Dedifferentiated amniotic fluid mesenchymal stem cell (primary cell): Measurements from ENCODE around the gene SLC25A14.
"Not testable (repeated sequence)": the region's sequence is repeated elsewhere in the genome, so short reads cannot be mapped to it uniquely, and the experiment has no call there.

ENCODE experiments used
- DNase-seq: peaks from one replicate; pipeline ENCODE4 v3.0.0-alpha.2; 2016; ENCODE audit errors: extremely low spot score

The SLC25A14 gene, protein sequence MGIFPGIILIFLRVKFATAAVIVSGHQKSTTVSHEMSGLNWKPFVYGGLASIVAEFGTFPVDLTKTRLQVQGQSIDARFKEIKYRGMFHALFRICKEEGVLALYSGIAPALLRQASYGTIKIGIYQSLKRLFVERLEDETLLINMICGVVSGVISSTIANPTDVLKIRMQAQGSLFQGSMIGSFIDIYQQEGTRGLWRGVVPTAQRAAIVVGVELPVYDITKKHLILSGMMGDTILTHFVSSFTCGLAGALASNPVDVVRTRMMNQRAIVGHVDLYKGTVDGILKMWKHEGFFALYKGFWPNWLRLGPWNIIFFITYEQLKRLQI

DNA sequence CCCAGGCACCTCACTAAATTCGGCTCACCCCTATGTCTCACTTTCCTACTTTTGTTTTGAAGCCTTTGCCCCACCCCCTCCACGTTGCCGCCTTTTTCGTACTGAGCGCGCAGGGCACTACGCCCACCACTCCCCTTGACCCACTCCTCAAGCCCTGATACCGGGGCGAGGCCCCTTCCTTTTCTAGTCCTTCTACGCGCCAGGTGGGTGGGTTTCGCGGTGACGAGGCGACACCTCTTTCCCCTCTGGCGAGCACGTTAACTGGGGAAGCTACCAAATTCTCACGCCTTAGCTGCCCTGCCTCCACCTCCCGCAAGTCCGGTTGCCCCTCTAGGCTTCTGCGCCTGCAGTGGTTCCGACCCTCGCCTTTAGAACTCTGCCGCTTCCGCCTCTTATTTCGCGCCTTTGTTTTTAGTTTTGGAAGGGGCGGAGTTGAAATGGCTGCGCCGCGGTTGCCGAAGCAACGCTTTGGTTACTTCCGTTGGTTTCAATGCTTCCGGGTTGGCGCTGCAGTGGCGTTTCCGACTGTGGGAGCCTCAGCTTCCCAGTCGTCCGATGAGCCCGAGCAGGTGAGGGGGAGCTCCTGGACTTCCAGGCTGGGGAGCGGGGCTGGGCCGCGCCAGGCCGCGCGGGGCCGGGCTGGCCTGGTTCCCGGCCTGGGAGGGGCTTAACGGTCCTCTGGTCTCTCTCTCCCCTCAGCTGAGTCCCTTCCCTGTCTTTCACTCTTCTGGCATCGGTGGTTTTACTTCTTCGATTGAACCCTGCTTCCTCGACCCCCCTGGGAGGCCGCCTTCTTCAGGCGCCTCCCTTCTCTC lies at the start of gene SLC25A14:
SLC25A14 (plus strand) TSS at position 512 of the 815 bp plus-strand sequence. CDS start 360 bp downstream, outside the sequence.
- DNase-seq: peak; percentile 57

GRCh38 chrX:130295519-130296296 lies 44.0 kb upstream of the SLC25A14 start:
- no peak for DNase-seq

GRCh38 chrX:130296297-130296678 lies 43.4 kb upstream of the SLC25A14 start:
- no peak for DNase-seq

DNA sequence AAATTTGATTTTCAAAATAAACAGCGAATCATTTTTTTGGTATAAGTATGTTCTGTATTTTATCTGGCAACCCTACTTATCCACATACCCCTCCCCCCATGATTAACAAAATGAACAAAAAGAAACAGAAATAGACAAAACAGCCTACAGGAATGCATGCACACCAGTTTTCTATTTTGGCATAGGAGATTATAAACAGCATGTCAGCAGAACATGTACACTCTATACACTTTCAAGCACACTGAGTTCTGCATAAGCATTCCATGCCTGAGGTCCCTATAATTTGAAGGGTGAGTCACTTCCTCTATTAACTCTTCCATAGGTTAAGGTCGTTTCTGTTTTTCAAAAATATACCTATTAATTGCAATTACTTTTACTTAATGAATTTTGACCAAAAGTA lies 43.0 kb upstream of the SLC25A14 start:
- DNase-seq: no peak

- DNase-seq: no peak
These were observed 40.3 kb upstream of the SLC25A14 start for GRCh38 chrX:130299279-130300009.

DNA sequence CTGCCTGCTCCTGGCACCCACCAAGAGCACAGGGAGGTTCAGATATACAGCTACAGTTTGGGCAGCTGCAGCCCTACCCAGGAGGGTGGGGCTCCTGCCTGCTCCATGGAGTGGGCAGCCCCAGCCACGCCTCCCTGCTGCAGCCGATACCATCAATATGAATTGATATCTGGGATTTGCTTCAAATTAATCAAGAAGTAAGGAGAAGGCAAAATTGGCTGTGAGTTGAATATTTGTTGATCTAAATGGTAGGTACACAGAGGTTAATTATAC lies 39.8 kb upstream of the SLC25A14 start:
- DNase-seq: no peak

GRCh38 chrX:130301405-130301804 lies 38.3 kb upstream of the SLC25A14 start:
- DNase-seq: no peak

- no peak for DNase-seq
These were observed 37.7 kb upstream of the SLC25A14 start for GRCh38 chrX:130301977-130302376.

DNA sequence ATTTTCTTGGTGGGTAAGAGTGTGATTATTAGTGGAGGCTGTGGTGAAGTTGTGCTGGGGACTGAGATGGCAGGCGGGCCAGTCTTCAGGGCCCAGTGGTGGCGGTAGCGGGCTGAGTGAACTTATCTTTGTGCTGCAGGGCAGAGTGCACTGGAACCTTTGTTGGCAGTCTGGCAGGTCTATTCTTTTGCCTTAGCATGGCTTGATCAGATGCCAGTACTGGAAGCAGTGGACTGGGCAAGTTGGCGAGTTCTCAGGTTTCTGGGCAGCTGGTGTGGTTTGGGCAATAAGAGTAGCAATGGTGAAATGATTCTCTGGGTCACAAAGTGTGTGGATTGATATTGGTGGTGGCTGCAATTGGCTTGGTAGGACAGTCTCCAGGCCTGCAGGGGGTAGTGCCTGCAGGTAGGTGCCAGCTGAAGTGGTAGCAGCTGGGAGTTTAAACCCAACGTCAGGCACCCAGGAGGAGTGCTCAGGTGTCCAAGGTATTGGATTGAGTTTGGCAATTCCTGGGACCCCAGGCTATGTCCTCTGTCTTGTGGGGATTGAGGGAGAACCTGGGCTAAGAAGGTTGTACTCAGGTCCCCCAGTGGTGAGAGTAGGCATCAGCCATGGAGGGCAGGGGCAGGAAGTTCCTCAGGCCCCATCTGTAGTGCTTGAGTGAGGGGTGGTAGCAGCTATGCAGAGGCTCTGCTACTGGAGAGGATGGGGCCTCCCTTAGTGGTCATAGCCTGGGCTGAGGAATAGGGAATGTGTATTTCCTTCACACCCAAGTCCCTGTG lies 34.9 kb upstream of the SLC25A14 start:
- DNase-seq: no peak

- DNase-seq: not testable (repeated sequence)
These were observed 19.8 kb upstream of the SLC25A14 start for GRCh38 chrX:130319886-130320285.

DNA sequence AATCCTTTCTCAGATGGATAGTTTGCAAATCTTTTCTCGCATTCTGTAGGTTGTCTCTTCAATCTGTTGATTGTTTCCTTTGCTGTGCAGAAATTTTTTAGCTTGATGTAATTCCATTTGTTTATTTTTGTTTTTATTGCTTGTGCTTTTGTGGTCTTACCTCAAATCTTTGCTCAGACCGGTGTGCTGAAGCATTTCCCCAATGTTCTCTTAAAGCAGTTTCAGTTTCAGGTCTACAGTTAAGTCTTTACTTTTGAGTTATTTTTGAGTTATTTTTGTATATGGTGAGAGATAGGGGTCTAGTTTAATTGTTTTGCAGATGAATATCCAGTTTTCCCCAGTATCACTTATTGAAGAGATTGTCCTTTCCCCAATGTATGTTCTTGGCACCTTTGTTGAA lies 18.2 kb upstream of the SLC25A14 start:
- no peak for DNase-seq

DNA sequence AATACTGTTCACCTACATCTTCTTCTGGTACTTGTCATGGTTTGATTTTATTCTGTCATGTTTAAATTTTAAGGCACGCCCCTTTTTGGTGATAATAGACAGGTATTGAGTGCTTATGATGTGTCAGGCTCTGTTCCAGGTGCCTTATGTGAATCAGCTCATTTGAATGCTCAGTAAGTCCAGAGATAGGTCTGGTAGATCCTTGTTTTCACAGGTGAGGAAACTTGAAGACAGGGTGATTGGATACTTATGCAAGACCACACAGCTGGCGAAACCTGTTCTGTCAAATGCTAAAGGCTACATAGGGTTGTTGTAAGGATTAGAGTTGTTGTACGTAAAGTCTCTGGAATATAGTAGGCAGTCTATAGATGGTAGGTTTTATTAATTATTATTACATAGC lies 9.6 kb upstream of the SLC25A14 start:
- no peak for DNase-seq

DNA sequence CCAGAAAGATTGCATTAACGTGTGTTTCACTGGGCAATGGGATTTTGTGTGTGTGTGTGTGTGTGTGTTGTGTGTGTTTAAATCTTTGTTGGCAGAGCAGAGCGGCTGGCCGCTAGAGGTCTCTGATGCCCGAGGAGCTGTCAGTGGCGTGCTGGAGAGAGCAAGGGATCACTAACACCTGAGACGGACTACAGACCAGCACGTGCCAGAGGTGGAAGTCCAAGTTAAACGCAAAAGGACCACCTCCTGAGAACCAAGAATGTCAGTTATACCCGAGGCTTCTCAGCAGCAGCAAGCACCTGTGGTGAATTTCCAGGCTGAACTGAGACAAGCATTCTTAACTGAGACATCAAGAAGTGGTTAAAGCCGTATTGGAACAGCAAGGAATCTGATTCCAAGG lies 9.0 kb upstream of the SLC25A14 start:
- DNase-seq: no peak

- DNase-seq: no peak
These were observed 3.2 kb upstream of the SLC25A14 start for GRCh38 chrX:130336531-130336930.

- not testable (repeated sequence) for DNase-seq
These were observed 850 bp upstream of the SLC25A14 start for GRCh38 chrX:130338869-130339268.

GRCh38 chrX:130340271-130340670 lies 552 bp downstream of the SLC25A14 start:
- no peak for DNase-seq

DNA sequence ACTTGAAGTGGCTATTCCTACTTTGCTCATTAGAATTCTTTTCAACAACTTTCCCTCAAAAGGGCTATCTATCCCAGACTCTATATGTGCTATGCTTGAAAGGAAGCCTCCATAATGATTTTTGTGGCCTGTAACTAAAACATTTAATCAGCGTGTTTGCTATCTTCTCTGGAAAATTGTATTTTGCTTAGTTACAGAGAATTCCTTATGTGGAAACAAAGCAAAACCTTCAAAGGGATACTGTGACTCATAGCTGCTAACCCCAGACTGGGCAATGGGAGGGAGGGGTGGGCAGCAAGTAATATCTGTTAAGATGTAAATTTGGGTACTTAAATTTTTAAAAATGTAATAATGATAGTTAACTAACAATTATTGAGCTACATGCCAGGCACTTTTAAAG lies 3.7 kb downstream of the SLC25A14 start:
- DNase-seq: no peak

DNA sequence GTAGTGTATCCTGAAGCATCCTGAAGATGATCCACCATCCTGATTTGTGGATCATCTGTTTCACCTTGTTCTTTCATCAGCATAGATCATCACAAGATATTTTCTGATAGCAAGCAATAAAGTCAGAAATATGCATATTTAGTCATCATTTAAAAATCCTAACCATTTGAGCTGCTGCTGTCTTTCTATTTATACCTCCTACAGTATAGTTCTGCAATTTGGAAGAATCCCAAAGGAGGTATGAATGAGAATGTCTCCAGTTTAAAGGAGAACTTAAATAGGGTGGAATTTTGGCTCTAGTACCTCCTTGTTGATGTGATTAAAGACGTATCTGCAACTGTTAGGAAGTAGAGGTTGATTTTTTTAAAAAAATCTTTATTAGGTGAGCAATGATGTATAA lies 7.6 kb downstream of the SLC25A14 start:
- no peak for DNase-seq

DNA sequence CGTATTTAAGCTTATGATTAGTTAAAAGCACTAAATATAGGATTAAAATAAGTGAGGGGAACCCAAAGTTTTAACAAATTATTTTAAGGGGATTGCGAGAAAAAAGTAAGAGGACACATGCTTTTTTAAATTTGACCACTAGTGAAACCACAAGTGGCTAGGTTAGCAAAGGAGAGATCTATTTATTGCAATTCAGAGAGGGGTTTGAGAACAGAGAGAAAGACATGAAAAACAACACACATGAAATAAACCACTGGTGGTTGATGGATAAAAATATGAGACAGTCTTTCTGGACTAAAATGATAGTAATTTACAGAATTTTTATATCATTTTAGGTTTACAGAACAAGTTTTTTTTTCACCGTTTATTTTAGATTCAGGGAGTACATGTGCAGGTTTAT lies 11.8 kb downstream of the SLC25A14 start:
- DNase-seq: no peak

DNA sequence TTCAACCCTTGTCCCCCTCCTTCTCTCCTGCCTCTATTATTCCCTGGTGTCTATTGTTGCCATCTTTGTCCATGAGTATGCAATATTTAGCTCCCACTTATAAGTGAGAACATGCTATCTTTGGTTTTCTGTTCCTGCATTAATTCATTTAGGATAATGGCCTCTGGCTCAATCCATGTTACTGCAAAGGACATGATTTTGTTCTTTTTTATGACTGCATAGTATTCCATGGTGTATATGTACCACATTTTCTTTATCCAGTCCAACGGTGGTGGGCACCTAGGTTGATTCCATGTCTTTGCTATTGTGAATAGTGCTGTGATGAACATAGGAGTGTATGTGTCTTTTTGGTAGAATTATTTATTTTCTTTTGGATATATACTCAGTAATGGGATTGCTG lies 12.3 kb downstream of the SLC25A14 start:
- not testable (repeated sequence) for DNase-seq

DNA sequence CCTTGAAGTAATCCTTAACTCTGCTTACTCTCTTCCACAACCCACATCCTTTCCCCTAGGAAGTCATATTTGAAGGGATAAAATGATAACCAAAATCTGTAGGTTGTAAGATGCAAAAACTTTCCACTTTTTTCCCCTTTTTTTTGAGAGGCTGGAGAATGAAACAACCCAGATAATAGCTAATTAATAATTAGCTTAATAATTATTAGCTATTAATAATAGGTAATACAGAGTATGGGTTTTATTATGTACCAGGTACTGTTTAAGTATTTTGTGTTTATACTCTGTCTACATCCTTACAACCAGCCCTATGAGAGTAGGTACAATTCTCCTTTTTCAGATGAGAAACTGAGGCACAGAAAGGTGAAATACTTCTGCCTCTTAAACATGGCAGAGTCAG lies 36.4 kb downstream of the SLC25A14 start:
- no peak for DNase-seq
